A549 (cell line): ENCODE measurements around the gene SASH1. TPM values are rescaled to one million over a fixed set of nuclear protein-coding genes. Genes with fewer than 3 reads are reported as not detected.

ENCODE experiments used
- ATAC-seq, 2 experiments: fragments of 200-7000 bp in 1 of 2; fragments of >200 bp in 1 of 2; cut with Nextera tagmentation in 1 of 2; cut with Tn5 transposase in 1 of 2; 3 replicates each; pipeline versions ENCODE4 v1.8.0 to v1.9.1; 2018 to 2020; ENCODE audit warnings: mild to moderate bottlenecking in 1 of 2, moderate library complexity in 1 of 2
- CTCF ChIA-PET: fragments of 300-600 bp; sonication (Branson Sonifier 250); formaldehyde crosslinking; extraction: SDS; loops from one replicate; lab custom pipeline; 2021; ENCODE audit warnings: antibody characterized with exemption, inconsistent platforms; lab: Yijun Ruan, JAX
- POLR2A ChIA-PET: fragments of 350-600 bp; formaldehyde crosslinking; extraction: SDS; loops from one replicate; lab custom pipeline; 2021; ENCODE audit warnings: antibody characterized with exemption, inconsistent platforms; lab: Yijun Ruan, JAX
- DNase-seq, 2 experiments: peaks; one replicate each; pipeline versions ENCODE4 v3.0.0 to v3.0.0-alpha.2; 2011 to 2016; ENCODE audit warnings: low read depth in 1 of 2, low spot score in 1 of 2
- FAIRE-seq: peaks from 2 replicates; lab custom pipeline; 2011; peaks lifted over from hg19 to GRCh38; lab: Jason Lieb, UNC
- H3K27ac ChIP-seq, 2 experiments: fragments of >200 bp; sonication (Bioruptor Twin); formaldehyde crosslinking; 3 replicates each; pipeline ENCODE4 v1.5.1; 2016 to 2017
- H3K4me1 ChIP-seq: fragments of >200 bp; sonication (Bioruptor Twin); formaldehyde crosslinking; 3 replicates; pipeline ENCODE4 v1.6.1; 2016
- H3K4me2 ChIP-seq: fragments of >200 bp; sonication (Bioruptor Twin); formaldehyde crosslinking; 3 replicates; pipeline ENCODE4 v1.6.1; 2016
- H3K4me3 ChIP-seq: fragments of >200 bp; sonication (Bioruptor Twin); formaldehyde crosslinking; 3 replicates; pipeline ENCODE4 v1.5.1; 2016
- H3K9me3 ChIP-seq: fragments of >200 bp; sonication (Bioruptor Twin); formaldehyde crosslinking; 3 replicates; pipeline ENCODE4 v1.6.1; 2016
- CBX2 ChIP-seq: fragments of 200-600 bp; sonication (generic); IDR thresholded peaks from 2 replicates; pipeline ENCODE4 v1.6.1; 2016; ENCODE audit warnings: low read depth, mild to moderate bottlenecking, borderline replicate concordance
- EHF ChIP-seq: fragments of 250-450 bp; sonication (Bioruptor Pico); IDR thresholded peaks from 2 replicates; pipeline ENCODE4 v1.5.0; 2020; ENCODE audit warnings: mild to moderate bottlenecking
- FOSL2 ChIP-seq, 2 experiments: fragments of 450-650 bp in 1 of 2; fragments of >200 bp in 1 of 2; sonication (Bioruptor Twin) in 1 of 2; formaldehyde crosslinking; IDR thresholded peaks; 2 replicates each; pipeline versions ENCODE4 v1.5.0 to v1.6.1; 2016 to 2020; ENCODE audit warnings: mild to moderate bottlenecking in 1 of 2, moderate library complexity in 1 of 2
- HEYL ChIP-seq: fragments of 250-450 bp; sonication (Bioruptor Pico); IDR thresholded peaks from 2 replicates; pipeline ENCODE4 v1.8.0; 2021; ENCODE audit warnings: mild to moderate bottlenecking, moderate library complexity
- HOXB5 ChIP-seq: fragments of 250-450 bp; sonication (Bioruptor Pico); IDR thresholded peaks from 2 replicates; pipeline ENCODE4 v1.5.0; 2020; ENCODE audit warnings: mild to moderate bottlenecking, moderate library complexity
- KDM5A ChIP-seq: fragments of 200-600 bp; sonication (generic); IDR thresholded peaks from 2 replicates; pipeline ENCODE4 v1.6.1; 2016; ENCODE audit warnings: antibody characterized with exemption, mild to moderate bottlenecking
- MAZ ChIP-seq: fragments of 150-350 bp; IDR thresholded peaks from 2 replicates; pipeline ENCODE4 v1.6.1; 2014; ENCODE audit warnings: antibody characterized with exemption, low read depth, low read length, borderline replicate concordance
- NFE2L2 ChIP-seq: fragments of 150-350 bp; conservative IDR thresholded peaks from 2 replicates; pipeline ENCODE4 v1.6.1; 2014; ENCODE audit warnings: low read length
- PHF8 ChIP-seq: fragments of 200-600 bp; sonication (generic); IDR thresholded peaks from 2 replicates; pipeline ENCODE4 v1.6.1; 2016; ENCODE audit warnings: low read depth, mild to moderate bottlenecking, antibody characterized with exemption, moderate library complexity, borderline replicate concordance
- POLR2A ChIP-seq: IDR thresholded peaks from 2 replicates; pipeline ENCODE4 v1.6.1; 2012; ENCODE audit warnings: mild to moderate bottlenecking, low read length
- RFX5 ChIP-seq: fragments of 450-650 bp; IDR thresholded peaks from 2 replicates; pipeline ENCODE4 v1.7.1; 2014; ENCODE audit warnings: antibody characterized with exemption, mild to moderate bottlenecking, moderate library complexity
- SREBF2 ChIP-seq: fragments of 450-650 bp; IDR thresholded peaks from 2 replicates; pipeline ENCODE4 v1.6.1; 2014; ENCODE audit warnings: mild to moderate bottlenecking, moderate library complexity
- ZC3H11A ChIP-seq: fragments of 450-650 bp; IDR thresholded peaks from 2 replicates; pipeline ENCODE4 v1.6.1; 2014; ENCODE audit warnings: antibody characterized with exemption, mild to moderate bottlenecking
- WGBS: methylation state at CpG from one replicate; pipeline ENCODE4 v1.1.6; 2017; ENCODE audit errors: missing lambda C conversion rate; 5-methylcytosine and 5-hydroxymethylcytosine counted together
- polyA plus RNA-seq, 4 experiments: library from polyadenylated mRNA; depleted of rRNA in 3 of 4; stranded (reverse); fragments of >200 nt; fragmentation: RNase III in 1 of 4; extraction: RNeasy Plus Mini Kit Qiagen cat#74134 plus additional on column Dnase treatment in 1 of 4; gene quantifications; 2 replicates in 3 of 4; 3 replicates in 1 of 4; pipeline ENCODE4 v1.2.3, GENCODE V29; 2011 to 2017
- TF ChIP-seq, protein P1 (sequence below): IDR thresholded peaks from 2 replicates; pipeline ENCODE4 v1.6.1; 2012; ENCODE audit warnings: low read depth, borderline replicate concordance
- TF ChIP-seq, protein P2 (sequence below): IDR thresholded peaks from 2 replicates; pipeline ENCODE4 v1.6.1; 2012
- TF ChIP-seq, protein P3 (sequence below): fragments of >200 bp; sonication (Bioruptor Twin); formaldehyde crosslinking; IDR thresholded peaks from 2 replicates; pipeline ENCODE4 v1.6.1; 2016
- TF ChIP-seq, protein P4 (sequence below): fragments of 200-600 bp; sonication (generic); IDR thresholded peaks from 2 replicates; pipeline ENCODE4 v1.6.1; 2016; ENCODE audit warnings: antibody characterized with exemption, mild to moderate bottlenecking, moderate library complexity

The SASH1 gene
- polyA plus RNA-seq, 2 of the 4 experiments (the other 2 are of a cell fraction): 2.5 to 3.0 TPM

DNA sequence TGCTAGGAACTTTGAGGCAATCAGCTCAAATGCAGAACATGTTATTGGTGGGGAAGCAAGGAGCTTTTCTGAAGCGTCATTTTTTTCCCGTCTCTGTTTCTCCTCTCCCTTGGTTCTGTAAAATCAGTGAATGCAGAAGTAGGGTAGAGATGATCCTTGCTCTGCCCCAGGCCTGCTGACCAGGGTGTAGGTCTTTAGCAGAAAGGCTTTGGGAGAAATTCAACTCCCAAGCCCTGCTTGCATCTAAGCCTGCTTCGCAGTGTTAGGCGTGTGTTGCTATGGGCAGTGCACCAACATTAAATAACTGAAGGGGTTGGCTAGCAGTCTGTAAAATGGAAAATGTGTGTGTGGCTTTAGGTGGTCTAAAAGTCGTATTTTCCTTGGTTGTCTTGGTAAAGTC is 45.9 kb downstream of the SASH1 start (continued):
- TF ChIP-seq SREBF2: no peak
- TF ChIP-seq PHF8: no peak
- TF ChIP-seq, protein P1, sequence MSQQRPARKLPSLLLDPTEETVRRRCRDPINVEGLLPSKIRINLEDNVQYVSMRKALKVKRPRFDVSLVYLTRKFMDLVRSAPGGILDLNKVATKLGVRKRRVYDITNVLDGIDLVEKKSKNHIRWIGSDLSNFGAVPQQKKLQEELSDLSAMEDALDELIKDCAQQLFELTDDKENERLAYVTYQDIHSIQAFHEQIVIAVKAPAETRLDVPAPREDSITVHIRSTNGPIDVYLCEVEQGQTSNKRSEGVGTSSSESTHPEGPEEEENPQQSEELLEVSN: no peak

DNA sequence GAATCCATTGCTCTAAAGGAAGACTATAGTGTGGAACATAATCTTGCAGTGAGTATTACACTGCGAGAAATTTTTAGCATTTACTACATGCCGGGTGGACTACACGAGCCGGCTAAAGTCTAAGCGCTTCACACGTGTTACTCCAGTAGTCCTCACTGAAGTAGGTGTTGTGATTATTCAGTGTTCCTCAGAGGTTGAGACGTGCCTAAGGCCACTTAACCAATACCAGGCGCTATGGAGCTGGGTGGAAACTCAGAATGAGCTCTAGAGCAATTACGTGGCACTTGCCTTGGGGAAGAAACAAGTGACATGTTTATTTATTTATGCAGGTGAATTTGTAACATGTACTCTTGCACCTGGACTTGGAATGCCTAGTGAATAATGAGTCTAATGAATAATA is 46.4 kb downstream of the SASH1 start:
- 84% methylated on average over 8 of the region's 9 CpGs for WGBS
- CTCF ChIA-PET: no interaction called here
- H3K4me1 ChIP-seq: 0 out of 3 replicates have a peak, but pooled peaks cover 4% of the 10 kb centered on the region
- TF ChIP-seq SREBF2 (no peak), CBX2 (no peak)
- TF ChIP-seq, all 56 proteins: peak for 0
- POLR2A ChIA-PET: no interaction called here
- no peak for DNase-seq
- Histone ChIP-seq H3K4me3 (no peak overlapping the region), H3K4me2 (no peak overlapping the region), H3K9me3 (no peaks in the 10 kb centered on the region), H3K27ac (no peak overlapping the region)
- no peak for ATAC-seq
- no peak for FAIRE-seq

DNA sequence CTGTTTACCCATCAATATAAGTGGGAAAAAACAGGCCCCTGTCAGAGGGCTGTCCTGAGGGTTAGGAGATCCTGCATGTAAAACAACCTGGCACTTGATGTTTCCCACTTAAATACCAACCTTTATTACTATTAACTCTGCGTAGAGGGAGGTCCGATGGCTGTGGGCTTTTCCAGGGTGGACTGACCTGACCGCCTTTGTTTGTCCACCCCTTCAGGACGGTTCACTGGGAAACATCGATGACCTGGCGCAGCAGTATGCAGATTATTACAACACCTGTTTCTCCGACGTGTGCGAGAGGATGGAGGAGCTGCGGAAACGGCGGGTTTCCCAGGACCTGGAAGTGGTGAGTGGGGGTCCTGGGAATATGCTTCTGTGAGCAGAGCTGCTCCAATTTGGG is 47.3 kb downstream of the SASH1 start:
- no peaks in the 10 kb centered on the region for H3K9me3 ChIP-seq
- H3K4me1 ChIP-seq: 0 out of 3 replicates have a peak, but pooled peaks cover 4% of the 10 kb centered on the region
- no peak overlapping the region for H3K4me2 ChIP-seq
- DNase-seq (no peak), ATAC-seq (no peak), FAIRE-seq (no peak)
- 97% methylated on average over 12 of the region's 12 CpGs for WGBS
- CTCF ChIA-PET: no interaction called here
- no peak overlapping the region for H3K4me3 ChIP-seq
- TF ChIP-seq, protein P2, sequence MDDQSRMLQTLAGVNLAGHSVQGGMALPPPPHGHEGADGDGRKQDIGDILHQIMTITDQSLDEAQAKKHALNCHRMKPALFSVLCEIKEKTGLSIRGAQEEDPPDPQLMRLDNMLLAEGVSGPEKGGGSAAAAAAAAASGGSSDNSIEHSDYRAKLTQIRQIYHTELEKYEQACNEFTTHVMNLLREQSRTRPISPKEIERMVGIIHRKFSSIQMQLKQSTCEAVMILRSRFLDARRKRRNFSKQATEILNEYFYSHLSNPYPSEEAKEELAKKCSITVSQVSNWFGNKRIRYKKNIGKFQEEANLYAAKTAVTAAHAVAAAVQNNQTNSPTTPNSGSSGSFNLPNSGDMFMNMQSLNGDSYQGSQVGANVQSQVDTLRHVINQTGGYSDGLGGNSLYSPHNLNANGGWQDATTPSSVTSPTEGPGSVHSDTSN: no peak
- TF ChIP-seq RFX5 (no peak), ZC3H11A (no peak), NFE2L2 (no peak), EHF (CRISPR knock-in tag) (no peak), POLR2A (no peak), KDM5A (no peak), HEYL (CRISPR knock-in tag) (no peak), MAZ (no peak), FOSL2 (IDR thresholded peaks at IDR 0.05) (no peak), FOSL2 (CRISPR knock-in tag; IDR thresholded peaks at IDR 0.05) (no peak), HOXB5 (CRISPR knock-in tag) (no peak)
- TF ChIP-seq, protein P3, sequence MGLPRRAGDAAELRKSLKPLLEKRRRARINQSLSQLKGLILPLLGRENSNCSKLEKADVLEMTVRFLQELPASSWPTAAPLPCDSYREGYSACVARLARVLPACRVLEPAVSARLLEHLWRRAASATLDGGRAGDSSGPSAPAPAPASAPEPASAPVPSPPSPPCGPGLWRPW: no peak
- TF ChIP-seq, protein P1: no peak
- TF ChIP-seq, protein P4, sequence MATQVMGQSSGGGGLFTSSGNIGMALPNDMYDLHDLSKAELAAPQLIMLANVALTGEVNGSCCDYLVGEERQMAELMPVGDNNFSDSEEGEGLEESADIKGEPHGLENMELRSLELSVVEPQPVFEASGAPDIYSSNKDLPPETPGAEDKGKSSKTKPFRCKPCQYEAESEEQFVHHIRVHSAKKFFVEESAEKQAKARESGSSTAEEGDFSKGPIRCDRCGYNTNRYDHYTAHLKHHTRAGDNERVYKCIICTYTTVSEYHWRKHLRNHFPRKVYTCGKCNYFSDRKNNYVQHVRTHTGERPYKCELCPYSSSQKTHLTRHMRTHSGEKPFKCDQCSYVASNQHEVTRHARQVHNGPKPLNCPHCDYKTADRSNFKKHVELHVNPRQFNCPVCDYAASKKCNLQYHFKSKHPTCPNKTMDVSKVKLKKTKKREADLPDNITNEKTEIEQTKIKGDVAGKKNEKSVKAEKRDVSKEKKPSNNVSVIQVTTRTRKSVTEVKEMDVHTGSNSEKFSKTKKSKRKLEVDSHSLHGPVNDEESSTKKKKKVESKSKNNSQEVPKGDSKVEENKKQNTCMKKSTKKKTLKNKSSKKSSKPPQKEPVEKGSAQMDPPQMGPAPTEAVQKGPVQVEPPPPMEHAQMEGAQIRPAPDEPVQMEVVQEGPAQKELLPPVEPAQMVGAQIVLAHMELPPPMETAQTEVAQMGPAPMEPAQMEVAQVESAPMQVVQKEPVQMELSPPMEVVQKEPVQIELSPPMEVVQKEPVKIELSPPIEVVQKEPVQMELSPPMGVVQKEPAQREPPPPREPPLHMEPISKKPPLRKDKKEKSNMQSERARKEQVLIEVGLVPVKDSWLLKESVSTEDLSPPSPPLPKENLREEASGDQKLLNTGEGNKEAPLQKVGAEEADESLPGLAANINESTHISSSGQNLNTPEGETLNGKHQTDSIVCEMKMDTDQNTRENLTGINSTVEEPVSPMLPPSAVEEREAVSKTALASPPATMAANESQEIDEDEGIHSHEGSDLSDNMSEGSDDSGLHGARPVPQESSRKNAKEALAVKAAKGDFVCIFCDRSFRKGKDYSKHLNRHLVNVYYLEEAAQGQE: no peak
- POLR2A ChIA-PET: no interaction called here
- no peak overlapping the region for H3K27ac ChIP-seq
